ENCODE data around the gene TOGARAM2. TPM values are rescaled to one million over a fixed set of nuclear protein-coding genes. Genes with fewer than 3 reads are reported as not detected.

The TOGARAM2 gene
- total RNA-seq, 1 experiment from 2014 or later, result 0.61 TPM

- POLR2A ChIA-PET, result no interaction called here
- H3K9me3 Mint-ChIP-seq (ENCODE audit: unreplicated experiment), result no peaks in the 10 kb centered on the region
- no peaks in the 10 kb centered on the region for H3K36me3 ChIP-seq (ENCODE audit: control insufficient read depth, insufficient read depth, low read length)
- H3K9me3 ChIP-seq, result no peaks in the 10 kb centered on the region
- no peaks in the 10 kb centered on the region for H3K27me3 ChIP-seq (replicated peaks; ENCODE audit: control insufficient read depth, insufficient read depth, low read length)
- intact Hi-C loops (cut with micrococcal nuclease; ENCODE audit: unreplicated experiment), result no loop called here
- no TSS peak for BruUV-seq (replicated peaks)
- no peak for TF ChIP-seq CTCF (IDR thresholded peaks at IDR 0.05; ENCODE audit: insufficient read depth in 1 of 2, low read depth in 1 of 2, low read length in 1 of 2, severe bottlenecking in 1 of 2, unreplicated experiment in 1 of 2)
- H3K4me1 ChIP-seq, result peaks cover 9% of the 10 kb centered on the region; the same call in 1 of the 2 replicates
- peaks cover 19% of the 10 kb centered on the region for H3K4me1 Mint-ChIP-seq (ENCODE audit: low read depth, unreplicated experiment)
- no peak overlapping the region for H3K27ac Mint-ChIP-seq (ENCODE audit: unreplicated experiment)
- DNase-seq, result no peak
- no peaks in the 10 kb centered on the region for H3K27me3 Mint-ChIP-seq (ENCODE audit: insufficient read depth, unreplicated experiment)
- H3K36me3 Mint-ChIP-seq (ENCODE audit: insufficient read depth, unreplicated experiment), result no peaks in the 10 kb centered on the region
- CTCF ChIA-PET, result no interaction called here
- H3K4me3 ChIP-seq (ENCODE audit: low read depth, low read length), result no peak overlapping the region
- H3K4me3 Mint-ChIP-seq (ENCODE audit: unreplicated experiment), result no peak overlapping the region
Observed at GRCh38 chr2:29000956-29001355, 19.9 kb downstream of the TOGARAM2 start.

DNA sequence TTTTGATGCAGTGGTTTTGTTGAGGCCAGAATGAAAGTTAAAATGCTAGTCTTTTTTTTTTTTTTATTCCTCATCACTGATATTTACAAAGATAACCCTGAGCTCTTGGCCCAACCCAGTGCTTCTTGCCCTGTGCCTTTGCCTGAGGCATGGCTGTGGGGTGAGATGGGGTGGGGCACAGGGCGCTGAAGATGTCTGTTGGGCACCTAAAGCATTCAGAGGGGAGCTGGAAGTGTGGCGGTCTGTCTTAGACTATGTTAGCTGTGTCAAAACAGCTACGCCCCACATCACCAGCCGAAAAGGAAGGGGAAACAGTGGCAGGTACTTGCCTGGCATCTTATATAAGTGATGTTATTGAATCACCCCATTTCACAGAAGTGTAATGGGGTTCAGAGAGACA is 20.7 kb downstream of the TOGARAM2 start:
- Mint-ChIP-seq H3K4me1 (ENCODE audit: low read depth, unreplicated experiment) (peaks cover 11% of the 10 kb centered on the region), H3K27ac (ENCODE audit: unreplicated experiment) (no peak overlapping the region), H3K9me3 (ENCODE audit: unreplicated experiment) (no peaks in the 10 kb centered on the region), H3K4me3 (ENCODE audit: unreplicated experiment) (no peak overlapping the region), H3K36me3 (ENCODE audit: insufficient read depth, unreplicated experiment) (no peaks in the 10 kb centered on the region), H3K27me3 (ENCODE audit: insufficient read depth, unreplicated experiment) (no peaks in the 10 kb centered on the region)
- no peak for TF ChIP-seq CTCF (IDR thresholded peaks at IDR 0.05; ENCODE audit: insufficient read depth in 1 of 2, low read depth in 1 of 2, low read length in 1 of 2, severe bottlenecking in 1 of 2, unreplicated experiment in 1 of 2)
- no peaks in the 10 kb centered on the region for H3K27me3 ChIP-seq (replicated peaks; ENCODE audit: control insufficient read depth, insufficient read depth, low read length)
- H3K4me1 ChIP-seq, result peaks cover 12% of the 10 kb centered on the region; the same call in 1 of the 2 replicates
- POLR2A ChIA-PET, result interaction anchor here (0.6 kb wide), 1 partner anchor 178 kb away, joined by 4 read pairs; no protein-coding TSS in a partner anchor
- H3K4me3 ChIP-seq (ENCODE audit: low read depth, low read length), result no peak overlapping the region
- CTCF ChIA-PET, result interaction anchor here (0.6 to 0.8 kb wide), 2 partner anchors 9 to 24 kb away, joined by 3 read pairs; no protein-coding TSS in a partner anchor
- no TSS peak for BruUV-seq (replicated peaks)
- H3K36me3 ChIP-seq (ENCODE audit: control insufficient read depth, insufficient read depth, low read length), result no peaks in the 10 kb centered on the region
- DNase-seq, result no peak
- H3K9me3 ChIP-seq, result no peaks in the 10 kb centered on the region
- intact Hi-C loops (cut with micrococcal nuclease; ENCODE audit: unreplicated experiment), result no loop called here

DNA sequence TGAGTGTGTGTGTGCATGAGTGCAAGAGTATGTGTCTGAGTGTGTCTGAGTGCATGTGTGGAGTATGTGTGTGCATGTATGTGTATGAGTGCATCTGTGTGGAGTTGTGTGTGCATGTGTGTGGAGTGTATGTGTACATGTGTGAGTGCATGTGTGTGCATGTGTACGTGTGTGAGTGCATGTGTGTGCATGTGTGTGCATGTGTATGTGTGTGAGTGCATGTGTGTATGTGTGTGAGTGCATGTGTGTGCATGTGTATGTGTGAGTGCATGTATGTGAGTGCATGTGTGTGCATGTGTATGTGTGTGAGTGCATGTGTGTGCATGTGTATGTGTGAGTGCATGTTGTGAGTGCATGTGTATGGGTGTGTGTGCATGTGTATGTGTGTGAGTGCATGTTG is 23.7 kb downstream of the TOGARAM2 start:
- Mint-ChIP-seq H3K9me3 (ENCODE audit: unreplicated experiment) (no peaks in the 10 kb centered on the region), H3K27me3 (ENCODE audit: insufficient read depth, unreplicated experiment) (no peaks in the 10 kb centered on the region), H3K27ac (ENCODE audit: unreplicated experiment) (no peak overlapping the region), H3K4me3 (ENCODE audit: unreplicated experiment) (no peak overlapping the region), H3K36me3 (ENCODE audit: insufficient read depth, unreplicated experiment) (no peaks in the 10 kb centered on the region), H3K4me1 (ENCODE audit: low read depth, unreplicated experiment) (no peaks in the 10 kb centered on the region)
- ChIA-PET POLR2A (no interaction called here), CTCF (no interaction called here)
- no peaks in the 10 kb centered on the region for H3K36me3 ChIP-seq (ENCODE audit: control insufficient read depth, insufficient read depth, low read length)
- BruUV-seq (replicated peaks), result no TSS peak
- intact Hi-C loops (cut with micrococcal nuclease; ENCODE audit: unreplicated experiment), result no loop called here
- no peak for DNase-seq
- no peaks in the 10 kb centered on the region for H3K27me3 ChIP-seq (replicated peaks; ENCODE audit: control insufficient read depth, insufficient read depth, low read length)
- H3K4me3 ChIP-seq (ENCODE audit: low read depth, low read length), result no peak overlapping the region
- peaks cover 8% of the 10 kb centered on the region; the same call in 1 of the 2 replicates for H3K4me1 ChIP-seq
- TF ChIP-seq CTCF (IDR thresholded peaks at IDR 0.05; ENCODE audit: insufficient read depth in 1 of 2, low read depth in 1 of 2, low read length in 1 of 2, severe bottlenecking in 1 of 2, unreplicated experiment in 1 of 2), result no peak
- H3K9me3 ChIP-seq, result no peaks in the 10 kb centered on the region
